Smooth muscle cell (in vitro differentiated cells): Measurements from ENCODE around the gene ST3GAL6. TPM values are rescaled to one million over a fixed set of nuclear protein-coding genes. Genes with fewer than 3 reads are reported as not detected.

ENCODE experiments used
- DNase-seq: peaks from one replicate; lab custom pipeline; 2025; ENCODE audit not compliant: unreplicated experiment; lab: John Stamatoyannopoulos, UW
- H2AFZ ChIP-seq: fragments of 200-600 bp; sonication (generic); 2 replicates; pipeline ENCODE4 v1.6.0; 2016; ENCODE audit warnings: antibody characterized with exemption, low read depth, mild to moderate bottlenecking
- H3F3A ChIP-seq: fragments of 200-600 bp; sonication (generic); 2 replicates; pipeline ENCODE4 v1.6.0; 2017; ENCODE audit warnings: antibody characterized with exemption, low read depth
- H3K27ac ChIP-seq: fragments of 200-600 bp; sonication (generic); 2 replicates; pipeline ENCODE4 v1.5.1; 2016; ENCODE audit warnings: low read depth, mild to moderate bottlenecking
- H3K27me3 ChIP-seq: fragments of 200-600 bp; sonication (generic); 2 replicates; pipeline ENCODE4 v1.6.1; 2016; ENCODE audit warnings: low read depth, mild to moderate bottlenecking
- H3K36me3 ChIP-seq: fragments of 200-600 bp; sonication (generic); 2 replicates; pipeline ENCODE4 v1.5.1; 2016; ENCODE audit warnings: low read depth
- H3K4me1 ChIP-seq: fragments of 200-600 bp; sonication (generic); 2 replicates; pipeline ENCODE4 v1.5.1; 2016; ENCODE audit warnings: low read depth
- H3K4me2 ChIP-seq: fragments of 200-600 bp; sonication (generic); 2 replicates; pipeline ENCODE4 v1.6.0; 2016; ENCODE audit warnings: mild to moderate bottlenecking
- H3K4me3 ChIP-seq: fragments of 200-600 bp; sonication (generic); 2 replicates; pipeline ENCODE4 v1.5.1; 2016; ENCODE audit warnings: mild to moderate bottlenecking
- H3K79me2 ChIP-seq: fragments of 200-600 bp; sonication (generic); 2 replicates; pipeline ENCODE4 v1.6.0; 2016; ENCODE audit warnings: low read depth, mild to moderate bottlenecking
- H3K9ac ChIP-seq: fragments of 200-600 bp; sonication (generic); 2 replicates; pipeline ENCODE4 v1.6.0; 2016; ENCODE audit warnings: low read depth
- H3K9me3 ChIP-seq: fragments of 200-600 bp; sonication (generic); replicated peaks from 2 replicates; pipeline ENCODE4 v1.5.1; 2016; ENCODE audit warnings: low read depth
- H4K20me1 ChIP-seq: fragments of 200-600 bp; sonication (generic); 2 replicates; pipeline ENCODE4 v1.6.0; 2016; ENCODE audit warnings: low read depth
- CTCF ChIP-seq: fragments of 200-600 bp; sonication (generic); IDR thresholded peaks from 2 replicates; pipeline ENCODE4 v1.5.1; 2017; ENCODE audit warnings: borderline replicate concordance, mild to moderate bottlenecking, antibody characterized with exemption; ENCODE audit not compliant: insufficient read depth, poor library complexity, severe bottlenecking
- WGBS: methylation state at CpG from one replicate; pipeline ENCODE4 v1.1.7; 2016; ENCODE audit warnings: low lambda C conversion rate; 5-methylcytosine and 5-hydroxymethylcytosine counted together
- polyA plus RNA-seq: library from polyadenylated mRNA; unstranded; fragments of >200 nt; fragmentation: Nextera tagmentation; extraction: Ambion mirVana; gene quantifications from 2 replicates; pipeline ENCODE4 v1.2.1, GENCODE V29; 2016
- total RNA-seq: library from RNA; depleted of rRNA; stranded (reverse); fragments of >200 nt; gene quantifications from 2 replicates; pipeline ENCODE4 v1.2.3, GENCODE V29; 2014

The ST3GAL6 gene
- total and polyA plus RNA-seq, 2 experiments from 2014 or later: 19.4 to 40.7 TPM

GRCh38 chr3:98750276-98750919 lies 12.7 kb upstream of the ST3GAL6 start:
- WGBS: 96% methylated on average over 1 of the region's 1 CpG
- no peak for TF ChIP-seq CTCF
- H3K27ac ChIP-seq: no peak overlapping the region
- peaks cover 21% of the 10 kb centered on the region for H4K20me1 ChIP-seq
- no peaks in the 10 kb centered on the region for H3K36me3 ChIP-seq
- H3F3A ChIP-seq: no peaks in the 10 kb centered on the region
- H3K9me3 ChIP-seq: no peaks in the 10 kb centered on the region
- H3K9ac ChIP-seq: no peak overlapping the region
- no peak overlapping the region for H2AFZ ChIP-seq
- no peak overlapping the region for H3K4me3 ChIP-seq
- H3K4me2 ChIP-seq: no peak overlapping the region
- H3K4me1 ChIP-seq: peaks cover 12% of the 10 kb centered on the region
- DNase-seq: no peak
- H3K27me3 ChIP-seq: no peaks in the 10 kb centered on the region
- peaks cover 81% of the 10 kb centered on the region for H3K79me2 ChIP-seq

GRCh38 chr3:98754483-98754882 lies 8.7 kb upstream of the ST3GAL6 start:
- Histone ChIP-seq H3F3A (no peaks in the 10 kb centered on the region), H3K4me2 (no peak overlapping the region), H3K36me3 (no peaks in the 10 kb centered on the region), H3K4me1 (no peaks in the 10 kb centered on the region), H3K9ac (no peak overlapping the region), H3K4me3 (no peak overlapping the region), H4K20me1 (peaks cover 35% of the 10 kb centered on the region), H3K27me3 (no peaks in the 10 kb centered on the region), H2AFZ (no peak overlapping the region), H3K27ac (no peak overlapping the region), H3K79me2 (peaks cover 69% of the 10 kb centered on the region), H3K9me3 (no peaks in the 10 kb centered on the region)
- 61% methylated on average over 3 of the region's 3 CpGs for WGBS
- TF ChIP-seq CTCF: no peak
- no peak for DNase-seq

GRCh38 chr3:98755601-98756000 lies 7.5 kb upstream of the ST3GAL6 start:
- 82% methylated on average over 4 of the region's 4 CpGs for WGBS

More at GRCh38 chr3:98755601-98756000, 7.5 kb upstream of the ST3GAL6 start:
- H3K9ac ChIP-seq: peak overlapping the region; percentile 7
- no peak for TF ChIP-seq CTCF
- no peaks in the 10 kb centered on the region for H3K4me1 ChIP-seq
- no peak overlapping the region for H3K4me3 ChIP-seq
- no peaks in the 10 kb centered on the region for H3K9me3 ChIP-seq
- H3K27me3 ChIP-seq: no peaks in the 10 kb centered on the region
- no peak overlapping the region for H2AFZ ChIP-seq
- no peaks in the 10 kb centered on the region for H3K36me3 ChIP-seq
- peaks cover 43% of the 10 kb centered on the region for H4K20me1 ChIP-seq
- H3K79me2 ChIP-seq: peaks cover 69% of the 10 kb centered on the region
- no peaks in the 10 kb centered on the region for H3F3A ChIP-seq
- no peak overlapping the region for H3K27ac ChIP-seq
- DNase-seq: no peak
- H3K4me2 ChIP-seq: peak overlapping the region; percentile 21
